ENCODE measurements around the gene MARCHF10.

Gene MARCHF10

GRCh38 chr17:62821189-62822079 lies 13.3 kb upstream of the MARCHF10 start:
- no peak for DNase-seq

DNA sequence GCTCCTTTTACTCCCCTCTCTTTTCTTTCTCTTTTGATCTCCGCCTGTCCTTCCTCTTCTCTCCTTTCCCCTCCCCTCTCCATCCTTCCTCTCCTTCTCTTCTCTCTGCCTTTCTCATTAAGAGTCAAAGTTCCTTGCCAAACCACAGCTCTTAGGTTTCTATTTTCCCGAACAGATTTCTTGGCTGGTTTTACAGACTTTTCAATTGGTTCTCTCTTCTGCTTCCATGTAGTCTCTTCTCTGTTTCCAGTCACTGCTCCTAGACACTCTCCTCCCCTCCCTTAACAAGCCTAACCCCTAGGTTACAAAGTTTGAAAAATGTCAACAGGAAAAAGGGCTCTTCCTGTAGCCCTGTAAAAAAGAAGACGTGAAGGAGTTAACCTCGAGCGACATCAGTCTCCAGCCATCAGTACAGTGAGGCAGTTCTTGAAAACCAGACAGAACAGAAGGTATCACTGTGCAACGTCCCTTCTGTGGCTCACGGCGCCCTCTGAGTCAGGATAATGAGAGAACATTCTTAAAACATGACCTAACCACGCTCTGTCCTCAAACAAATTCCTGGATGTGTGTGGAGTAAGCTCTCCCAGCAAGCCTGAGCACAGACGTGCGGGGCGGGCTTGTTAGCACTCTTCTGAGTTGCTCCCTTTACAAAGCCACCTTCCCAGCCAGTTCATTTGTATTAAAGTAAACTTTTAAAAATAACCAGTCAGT lies 11.6 kb upstream of the MARCHF10 start:
- no peak for DNase-seq

DNA sequence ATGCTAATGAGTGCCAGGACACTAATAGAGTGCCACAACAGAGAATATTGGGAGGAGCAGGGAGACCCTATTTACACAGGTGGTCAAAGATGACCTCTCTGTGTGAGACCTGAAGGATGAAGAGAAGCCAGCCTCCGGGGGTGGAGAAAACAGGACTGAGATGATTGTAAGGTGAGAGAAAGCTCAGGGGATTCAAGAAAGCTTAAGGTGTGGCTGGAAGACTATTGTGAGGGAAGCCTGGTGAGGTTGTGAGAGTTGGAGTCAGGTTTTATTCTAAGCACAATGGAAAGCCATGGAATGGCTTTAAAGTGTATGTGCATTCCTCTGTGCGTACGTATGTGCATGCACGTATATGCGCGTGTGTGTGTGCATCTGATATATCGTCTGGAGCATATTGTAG lies 10.4 kb upstream of the MARCHF10 start:
- DNase-seq = no peak

- DNase-seq = no peak
Measured at GRCh38 chr17:62816282-62816839, 8.2 kb upstream of the MARCHF10 start.

- DNase-seq = no peak
Measured at GRCh38 chr17:62809656-62810055, 1.5 kb upstream of the MARCHF10 start.

DNA sequence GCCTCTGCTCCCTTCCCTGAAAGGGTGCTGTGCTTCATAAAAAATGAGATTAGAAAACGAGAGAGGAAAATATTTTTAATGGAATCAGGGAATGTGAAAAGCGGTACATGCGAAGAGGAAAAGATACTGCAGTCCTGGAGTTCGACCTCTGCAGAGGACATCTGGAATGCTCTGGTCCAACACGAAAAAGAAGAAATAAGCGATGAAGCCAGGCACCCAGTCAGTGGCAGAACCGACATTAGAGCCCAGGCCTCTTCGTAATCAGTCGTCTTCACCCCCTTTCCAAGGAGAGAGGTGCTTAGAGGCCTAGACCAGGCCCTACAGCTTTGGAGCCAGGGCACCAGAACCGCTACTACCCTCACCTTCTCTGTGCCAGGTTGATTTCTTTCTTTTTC lies 459 bp upstream of the MARCHF10 start:
- DNase-seq = no peak

DNA sequence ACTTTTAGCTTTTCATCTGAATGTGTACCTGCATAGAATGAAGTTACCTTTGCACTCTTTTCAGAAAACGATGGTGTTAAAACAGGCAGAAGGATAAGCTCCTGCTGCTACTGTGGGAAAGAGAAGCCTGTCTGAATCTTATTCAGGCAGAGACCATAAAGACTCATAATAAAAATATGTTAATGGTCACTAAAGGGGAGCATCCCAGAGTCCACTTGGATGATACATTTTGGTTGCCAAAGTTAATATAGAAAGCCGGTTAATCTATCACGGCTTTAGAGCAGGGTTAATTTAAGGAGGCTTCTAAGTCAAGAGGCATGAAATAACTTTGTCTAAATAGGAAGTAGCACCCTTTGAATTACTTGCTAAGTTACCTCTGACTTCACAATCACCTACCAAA lies 2.9 kb downstream of the MARCHF10 start:
- DNase-seq = no peak

DNA sequence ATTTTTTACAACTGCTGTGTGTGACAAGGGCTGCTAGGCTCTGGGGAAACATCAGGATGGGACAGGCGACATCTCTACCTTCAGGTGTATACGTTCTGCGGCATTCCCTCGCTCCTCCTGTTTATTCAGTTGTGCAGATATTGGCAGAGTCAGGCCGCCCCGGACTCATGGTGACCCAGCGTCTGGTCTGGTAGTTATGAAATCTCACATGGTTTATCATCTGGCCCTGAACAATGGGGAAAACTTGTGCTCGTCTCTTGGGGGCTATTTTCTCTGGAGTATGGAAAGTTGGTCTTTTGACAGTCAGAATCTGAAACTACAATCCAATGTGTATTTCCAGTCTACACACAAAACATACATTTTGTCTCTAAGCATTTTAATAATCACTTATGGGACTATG lies 3.3 kb downstream of the MARCHF10 start:
- DNase-seq = no peak

- no peak for DNase-seq
Measured at GRCh38 chr17:62804025-62804424, 4.1 kb downstream of the MARCHF10 start.

DNA sequence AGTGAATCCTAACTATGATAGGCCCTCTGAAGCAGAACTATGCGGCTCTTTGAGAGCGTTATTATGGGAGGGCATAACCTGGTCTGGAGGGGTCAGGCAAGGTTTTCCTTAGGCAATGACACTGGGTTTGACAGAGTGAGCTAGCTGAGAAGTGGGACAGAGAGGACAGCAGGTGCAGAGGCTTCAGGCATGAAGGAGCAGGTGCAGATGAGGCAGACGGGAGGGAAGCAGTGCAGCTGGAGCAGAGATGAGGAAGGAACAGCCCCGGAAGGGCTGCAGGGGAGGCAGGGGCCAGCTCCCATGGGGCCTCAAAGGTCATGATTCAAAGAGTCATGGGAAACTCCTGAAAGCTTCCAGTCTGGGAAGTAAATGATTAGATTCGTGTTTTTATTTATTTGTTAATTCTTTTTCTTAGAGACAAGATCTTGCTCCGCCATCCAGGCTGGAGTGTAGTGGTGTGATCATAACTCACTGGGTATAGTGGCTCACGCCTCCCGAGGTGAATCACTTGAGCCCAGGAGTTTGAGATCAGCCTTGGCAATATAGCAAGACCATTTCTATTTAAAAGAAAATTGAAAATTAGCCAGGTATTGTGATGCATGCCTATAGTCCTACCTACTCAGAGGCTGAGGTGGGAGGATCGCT lies 5.4 kb downstream of the MARCHF10 start:
- no peak for DNase-seq

DNA sequence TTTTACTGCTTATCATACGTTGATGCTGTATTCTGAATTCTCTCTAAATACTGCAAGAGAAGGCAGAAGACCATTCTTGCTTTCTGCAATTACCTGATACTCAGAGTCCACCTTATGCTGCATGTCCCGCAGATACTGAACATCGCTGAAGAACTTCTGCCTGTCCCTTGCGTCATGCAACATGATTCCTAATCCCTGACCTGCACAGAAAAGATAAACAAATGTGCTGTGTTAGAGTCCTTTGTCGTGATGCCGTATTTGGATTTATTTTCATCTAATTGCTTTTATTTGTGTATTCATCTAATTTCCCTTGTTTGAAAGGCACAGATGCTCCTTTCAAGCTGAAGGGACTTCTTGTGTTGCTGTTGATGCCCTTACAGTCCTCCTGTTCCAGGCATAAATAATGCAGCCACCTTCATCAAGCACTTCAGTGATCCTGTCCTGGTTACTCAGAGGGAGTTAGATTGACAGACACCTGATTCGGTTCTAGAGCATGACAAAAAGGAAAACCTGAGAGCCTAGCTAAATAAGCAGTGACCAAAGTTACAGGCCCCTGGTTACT lies 6.5 kb downstream of the MARCHF10 start:
- no peak for DNase-seq

DNA sequence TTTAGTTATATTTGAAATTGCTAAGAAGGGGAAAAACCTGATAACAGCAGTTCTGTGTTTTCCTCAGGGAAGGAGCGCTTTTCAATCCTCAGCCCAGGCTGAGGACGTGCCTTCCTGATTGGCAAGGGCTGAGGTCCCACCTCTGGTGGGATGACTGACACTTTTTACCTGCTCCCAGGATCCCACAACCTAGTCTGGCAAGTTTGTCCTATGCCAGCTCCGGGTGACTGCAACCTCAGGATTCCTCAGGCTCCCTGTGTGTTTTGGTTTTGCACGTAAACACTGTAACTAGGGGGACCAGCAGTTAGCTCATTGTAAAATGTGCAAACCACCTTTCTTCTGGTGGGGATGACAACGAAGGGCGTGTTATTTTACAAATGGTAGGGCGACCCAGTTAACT lies 7.5 kb downstream of the MARCHF10 start:
- no peak for DNase-seq

GRCh38 chr17:62797959-62798358 lies 10.2 kb downstream of the MARCHF10 start:
- DNase-seq = no peak

- DNase-seq = no peak
Measured at GRCh38 chr17:62796291-62796690, 11.8 kb downstream of the MARCHF10 start.

DNA sequence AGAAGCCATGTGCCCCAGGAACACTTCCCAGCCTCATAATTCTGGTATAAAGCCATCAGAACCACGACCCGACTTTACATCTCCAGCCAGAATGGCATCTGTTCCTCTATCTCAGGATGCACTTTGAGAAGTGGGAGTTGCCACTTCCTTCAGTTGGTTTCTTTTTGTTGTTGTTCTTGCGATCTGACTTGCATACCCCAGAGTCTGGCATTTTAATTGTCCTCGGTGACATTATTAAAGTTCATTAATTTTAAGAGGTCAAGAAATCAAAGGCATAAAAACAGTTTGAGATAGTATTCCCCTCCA lies 13.5 kb downstream of the MARCHF10 start:
- no peak for DNase-seq

GRCh38 chr17:62793919-62794665 lies 14.0 kb downstream of the MARCHF10 start:
- no peak for DNase-seq

- DNase-seq = no peak
Measured at GRCh38 chr17:62792447-62792800, 15.7 kb downstream of the MARCHF10 start.

DNA sequence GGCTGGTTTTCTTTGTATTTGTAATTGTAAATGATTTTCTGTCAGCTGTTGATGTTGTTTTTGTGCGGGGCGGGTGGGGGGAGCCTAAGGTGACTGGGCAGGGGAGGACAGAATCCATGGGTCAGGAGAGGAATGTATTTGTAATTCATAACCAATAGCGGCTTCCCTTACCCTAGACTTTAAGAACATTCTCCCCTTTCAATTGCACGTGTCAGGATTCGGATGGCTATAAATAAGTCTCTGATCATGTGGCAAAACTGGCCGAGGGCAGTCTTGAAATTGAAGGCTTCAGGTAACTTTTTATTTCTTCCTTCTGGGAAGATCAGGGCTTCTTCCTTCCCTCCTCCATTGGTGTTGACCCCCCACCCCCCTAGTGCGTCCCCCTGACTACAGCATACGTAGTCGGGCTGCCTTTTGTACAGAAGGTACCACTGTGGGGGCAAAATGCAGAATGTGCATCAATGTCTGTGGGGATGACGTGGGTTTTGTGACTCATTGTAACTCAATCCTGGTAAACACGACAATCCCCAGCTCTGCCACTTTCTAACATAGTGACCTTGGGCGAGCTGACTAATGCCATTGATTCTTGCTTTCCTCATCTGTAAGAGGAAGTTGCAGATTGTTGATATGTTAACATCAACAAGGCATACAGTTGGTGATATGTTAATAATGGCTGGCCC lies 16.2 kb downstream of the MARCHF10 start:
- DNase-seq = no peak

DNA sequence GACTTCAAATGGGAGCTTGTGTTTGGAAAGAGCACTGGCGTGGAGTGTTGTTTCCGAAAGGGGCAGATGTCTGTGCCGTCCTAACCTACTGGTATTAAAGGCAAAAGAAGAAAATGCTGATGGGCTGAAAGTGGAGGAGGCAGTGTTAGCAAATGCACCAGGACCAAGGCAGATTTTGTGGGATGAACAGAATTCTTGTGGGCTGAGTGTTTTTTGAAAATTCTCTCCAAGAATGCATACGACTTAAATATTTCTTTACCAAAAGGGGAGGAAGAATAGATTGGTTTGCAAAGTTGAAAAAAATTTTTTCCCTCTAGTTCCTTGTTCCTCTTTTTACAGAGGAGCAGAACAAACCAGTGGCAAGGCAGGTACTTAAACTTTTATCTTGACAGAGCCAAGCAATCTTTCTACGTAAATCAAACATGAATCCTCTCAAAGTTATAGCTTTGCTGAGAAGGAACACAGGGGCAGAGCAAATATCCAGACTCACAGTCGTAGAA lies 16.8 kb downstream of the MARCHF10 start:
- DNase-seq = no peak

- DNase-seq = no peak
Measured at GRCh38 chr17:62790564-62790986, 17.5 kb downstream of the MARCHF10 start.

GRCh38 chr17:62787366-62787765 lies 20.7 kb downstream of the MARCHF10 start:
- DNase-seq = no peak

DNA sequence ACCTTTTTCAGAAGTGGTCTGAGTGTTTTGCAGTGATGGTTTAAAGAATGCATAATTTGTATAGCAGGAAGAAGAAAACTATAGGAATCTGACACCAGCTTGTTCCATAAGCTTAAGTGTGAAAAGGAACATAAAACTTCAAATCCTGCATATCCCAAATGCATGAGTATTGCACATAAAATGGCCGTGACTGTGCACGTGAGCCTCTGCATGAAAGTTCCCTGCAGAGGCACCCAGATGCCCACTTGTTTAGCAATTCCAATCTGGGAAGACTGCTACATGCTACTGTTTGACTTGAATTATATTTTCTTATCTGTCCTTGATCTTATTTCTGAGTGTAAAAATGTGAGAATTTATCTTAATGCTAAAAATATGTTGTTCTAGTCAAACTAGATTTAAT lies 21.5 kb downstream of the MARCHF10 start:
- DNase-seq = no peak

All from stimulated activated naive CD4-positive, alpha-beta T cell treated with Interleukin-2 at 50 U/mL for 16 hours (primary cell).